BLaER1 treated with 17β-estradiol and CSF1 and Interleukin-3, amounts not matched to agents 10 nM and 100 nM (cell line): ENCODE measurements around the gene DNAJC2.

Source experiments
- H3K27ac ChIP-seq, 11 experiments: shearing (Covaris generic); formaldehyde crosslinking; 2 replicates each; pipeline ENCODE4 v1.8.1; 2022
- H3K27me3 ChIP-seq, 11 experiments: shearing (Covaris generic); formaldehyde crosslinking; 2 replicates each; pipeline ENCODE4 v1.8.1; 2022
- H3K36me3 ChIP-seq, 11 experiments: shearing (Covaris generic); formaldehyde crosslinking; 2 replicates each; pipeline ENCODE4 v1.8.1; 2022
- H3K4me1 ChIP-seq, 10 experiments: shearing (Covaris generic); formaldehyde crosslinking; 2 replicates each; pipeline ENCODE4 v1.8.1; 2022
- H3K4me2 ChIP-seq, 11 experiments: shearing (Covaris generic); formaldehyde crosslinking; 2 replicates each; pipeline ENCODE4 v1.8.1; 2022
- H3K4me3 ChIP-seq, 10 experiments: shearing (Covaris generic); formaldehyde crosslinking; 2 replicates each; pipeline ENCODE4 v1.8.1; 2022
- H3K9ac ChIP-seq, 11 experiments: shearing (Covaris generic); formaldehyde crosslinking; 2 replicates each; pipeline ENCODE4 v1.8.1; 2022
- H3K9me3 ChIP-seq, 11 experiments: shearing (Covaris generic); formaldehyde crosslinking; replicated peaks in 1 of 11; 2 replicates each; pipeline ENCODE4 v1.8.1; 2022
- H4K20me1 ChIP-seq, 11 experiments: shearing (Covaris generic); formaldehyde crosslinking; 2 replicates each; pipeline ENCODE4 v1.8.1; 2022
- Cebpa-rat ChIP-seq, 11 experiments: shearing (Covaris generic); IDR thresholded peaks; 2 replicates each; pipeline ENCODE4 v1.8.1; 2022

The DNAJC2 gene

GRCh38 chr7:103347507-103348267 is 3.1 kb upstream of the DNAJC2 start, which contains the start of gene PSMC2:
Gene PSMC2 (plus strand): TSS chr7:103347643. CDS start chr7:103347712, 69 bp downstream.
- Histone ChIP-seq H3K4me1 (peaks cover 47 to 69% (median 55%) of the 10 kb centered on the region in 10 experiments), H3K9ac (peak within 1 kb of the TSS; percentile 89 to 98 (median 94)), H3K27me3 (no peaks in the 10 kb centered on the region), H3K27ac (peak within 1 kb of the TSS; percentile 86 to 96 (median 90)), H3K9me3 (no peaks in the 10 kb centered on the region), H3K4me2 (peak within 1 kb of the TSS; percentile 90 to 98 (median 94)), H3K36me3 (peaks cover 17 to 41% (median 29%) of the 10 kb centered on the region in 11 experiments), H3K4me3 (peak within 1 kb of the TSS; percentile 80 to 100 (median 88)), H4K20me1 (peaks cover 28 to 64% (median 51%) of the 10 kb centered on the region in 11 experiments; a peak in 20 of 22 replicates)
- TF ChIP-seq Cebpa-rat (IDR thresholded peaks at IDR 0.05), result no peak

- no peak overlapping the region; a peak in 1 of 22 replicates for H3K27ac ChIP-seq
- H3K4me1 ChIP-seq, result peaks cover 58 to 74% (median 67%) of the 10 kb centered on the region in 10 experiments
Measured at GRCh38 chr7:103346396-103346795, 1.8 kb upstream of the DNAJC2 start.

GRCh38 chr7:103343758-103344452 is 662 bp downstream of the DNAJC2 start:
- Histone ChIP-seq H3K4me3 (peak overlapping the region; percentile 74 to 99 (median 88)), H3K4me2 (peak overlapping the region; percentile 73 to 98 (median 91)), H3K27me3 (no peaks in the 10 kb centered on the region), H4K20me1 (peaks cover 5 to 64% (median 51%) of the 10 kb centered on the region in 11 experiments; a peak in 21 of 22 replicates), H3K9ac (peak overlapping the region; percentile 85 to 98 (median 94)), H3K36me3 (peaks cover 30 to 45% (median 41%) of the 10 kb centered on the region in 11 experiments), H3K9me3 (no peaks in the 10 kb centered on the region), H3K27ac (peak overlapping the region; percentile 73 to 97 (median 92)), H3K4me1 (peaks cover 48 to 60% (median 56%) of the 10 kb centered on the region in 10 experiments)
- no peak for TF ChIP-seq Cebpa-rat (IDR thresholded peaks at IDR 0.05)

More at GRCh38 chr7:103346396-103346795, 1.8 kb upstream of the DNAJC2 start:
- TF ChIP-seq Cebpa-rat (IDR thresholded peaks at IDR 0.05), result no peak
- Histone ChIP-seq H4K20me1 (peaks cover 20 to 64% (median 51%) of the 10 kb centered on the region in 11 experiments; a peak in 20 of 22 replicates), H3K9me3 (no peaks in the 10 kb centered on the region), H3K27me3 (no peaks in the 10 kb centered on the region), H3K4me2 (peak overlapping the region in 10 of 11 experiments; percentile 90 to 98 (median 94); a peak in 17 of 22 replicates), H3K9ac (no peak overlapping the region), H3K36me3 (peaks cover 11 to 41% (median 30%) of the 10 kb centered on the region in 11 experiments), H3K4me3 (no peak overlapping the region)

GRCh38 chr7:103343332-103343731 is 1.2 kb downstream of the DNAJC2 start:
- Histone ChIP-seq H3K9ac (peak overlapping the region; percentile 85 to 98 (median 94)), H3K4me1 (peaks cover 42 to 55% (median 50%) of the 10 kb centered on the region in 10 experiments), H3K4me3 (peak overlapping the region; percentile 74 to 99 (median 88)), H3K27me3 (no peaks in the 10 kb centered on the region), H3K9me3 (no peaks in the 10 kb centered on the region), H3K27ac (peak overlapping the region; percentile 73 to 97 (median 92); a peak in 21 of 22 replicates), H3K4me2 (peak overlapping the region; percentile 73 to 98 (median 91)), H4K20me1 (peaks cover 3 to 64% (median 51%) of the 10 kb centered on the region in 11 experiments; a peak in 20 of 22 replicates), H3K36me3 (peaks cover 36 to 51% (median 47%) of the 10 kb centered on the region in 11 experiments)
- no peak for TF ChIP-seq Cebpa-rat (IDR thresholded peaks at IDR 0.05)

- Histone ChIP-seq H3K27me3 (no peaks in the 10 kb centered on the region), H3K9ac (peak overlapping the region in 3 of 11 experiments; percentile 20 to 26 (median 20); a peak in 3 of 22 replicates), H3K4me1 (peaks cover 34 to 54% (median 41%) of the 10 kb centered on the region in 10 experiments), H3K27ac (no peak overlapping the region), H3K4me2 (peak overlapping the region in 10 of 11 experiments; percentile 34 to 96 (median 45); a peak in 18 of 22 replicates), H3K9me3 (no peaks in the 10 kb centered on the region), H3K4me3 (no peak overlapping the region), H4K20me1 (peaks cover 13 to 77% (median 69%) of the 10 kb centered on the region in 11 experiments; a peak in 20 of 22 replicates), H3K36me3 (peaks cover 54 to 69% (median 66%) of the 10 kb centered on the region in 11 experiments)
- no peak for TF ChIP-seq Cebpa-rat (IDR thresholded peaks at IDR 0.05)
Measured at GRCh38 chr7:103341466-103341865, 3.1 kb downstream of the DNAJC2 start.

GRCh38 chr7:103338864-103339263 is 5.7 kb downstream of the DNAJC2 start:
- Histone ChIP-seq H3K9me3 (no peaks in the 10 kb centered on the region), H3K27me3 (no peaks in the 10 kb centered on the region), H3K27ac (no peak overlapping the region), H3K4me2 (no peak overlapping the region), H4K20me1 (peaks cover 17 to 100% (median 93%) of the 10 kb centered on the region in 11 experiments; a peak in 21 of 22 replicates), H3K4me3 (no peak overlapping the region), H3K9ac (no peak overlapping the region), H3K36me3 (peaks cover 80 to 95% (median 92%) of the 10 kb centered on the region in 11 experiments), H3K4me1 (peaks cover 24 to 46% (median 31%) of the 10 kb centered on the region in 10 experiments)
- TF ChIP-seq Cebpa-rat (IDR thresholded peaks at IDR 0.05), result no peak

GRCh38 chr7:103336761-103337160 is 7.8 kb downstream of the DNAJC2 start:
- Histone ChIP-seq H4K20me1 (peaks cover 17 to 100% (median 94%) of the 10 kb centered on the region in 11 experiments; a peak in 21 of 22 replicates), H3K4me2 (peak overlapping the region in 3 of 11 experiments; percentile 20 to 32 (median 25); a peak in 4 of 22 replicates), H3K27me3 (no peaks in the 10 kb centered on the region), H3K9me3 (no peaks in the 10 kb centered on the region), H3K4me1 (peaks cover 11 to 27% (median 13%) of the 10 kb centered on the region in 10 experiments), H3K36me3 (peaks cover 95 to 100% (median 100%) of the 10 kb centered on the region in 11 experiments), H3K4me3 (no peak overlapping the region), H3K9ac (no peak overlapping the region), H3K27ac (0 out of 22 replicates have a peak overlapping the region, but pooled peaks of 1 of the 11 experiments have one; percentile 8)
- no peak for TF ChIP-seq Cebpa-rat (IDR thresholded peaks at IDR 0.05)

- no peak overlapping the region for H3K27ac ChIP-seq
- H3K36me3 ChIP-seq, result peaks cover 82 to 99% (median 94%) of the 10 kb centered on the region in 11 experiments
- no peak for TF ChIP-seq Cebpa-rat (IDR thresholded peaks at IDR 0.05)
- H3K27me3 ChIP-seq, result no peaks in the 10 kb centered on the region
- H3K9me3 ChIP-seq, result no peaks in the 10 kb centered on the region
- H4K20me1 ChIP-seq, result peaks cover 10 to 63% (median 44%) of the 10 kb centered on the region in 11 experiments; a peak in 20 of 22 replicates
- no peak overlapping the region for H3K9ac ChIP-seq
- no peak overlapping the region for H3K4me3 ChIP-seq
- no peak overlapping the region for H3K4me2 ChIP-seq
- H3K4me1 ChIP-seq, result no peaks in the 10 kb centered on the region
Measured at GRCh38 chr7:103325744-103326143, 18.8 kb downstream of the DNAJC2 start.
